ENCODE results near the gene HRCT1.

GRCh38 chr9:35945341-35946018, 39.5 kb downstream of the HRCT1 start:
- peak; percentile 61 to 75 (median 72) for TF ChIP-seq CTCF (IDR thresholded peaks at IDR 0.05)
- TF ChIP-seq POLR2A (IDR thresholded peaks at IDR 0.05), result no peak
- TF ChIP-seq EP300 (IDR thresholded peaks at IDR 0.05), result no peak

All from ovary (tissue), 3 donors.